ENCODE results near the gene PREX1.

PREX1 gene

DNA sequence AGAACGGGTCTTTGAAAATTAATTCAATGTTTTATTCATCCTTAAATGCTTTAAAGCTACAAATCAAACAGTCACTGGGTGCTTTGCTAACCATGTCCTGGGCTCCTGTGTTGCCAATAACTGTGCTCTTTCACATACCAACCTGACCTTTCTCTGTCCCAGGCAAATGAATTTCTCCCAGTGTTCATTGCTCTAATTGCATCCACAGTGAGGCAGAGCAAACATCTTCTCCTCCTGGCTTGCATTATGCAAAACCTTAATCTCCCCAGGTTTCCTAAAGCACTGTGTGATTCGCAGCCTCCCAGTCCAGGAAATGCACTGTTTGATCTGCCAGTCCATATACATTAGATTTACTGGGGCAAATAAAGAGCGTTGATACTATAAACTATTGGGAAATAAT lies 219.0 kb downstream of the PREX1 start:
- TF ChIP-seq, protein P1, sequence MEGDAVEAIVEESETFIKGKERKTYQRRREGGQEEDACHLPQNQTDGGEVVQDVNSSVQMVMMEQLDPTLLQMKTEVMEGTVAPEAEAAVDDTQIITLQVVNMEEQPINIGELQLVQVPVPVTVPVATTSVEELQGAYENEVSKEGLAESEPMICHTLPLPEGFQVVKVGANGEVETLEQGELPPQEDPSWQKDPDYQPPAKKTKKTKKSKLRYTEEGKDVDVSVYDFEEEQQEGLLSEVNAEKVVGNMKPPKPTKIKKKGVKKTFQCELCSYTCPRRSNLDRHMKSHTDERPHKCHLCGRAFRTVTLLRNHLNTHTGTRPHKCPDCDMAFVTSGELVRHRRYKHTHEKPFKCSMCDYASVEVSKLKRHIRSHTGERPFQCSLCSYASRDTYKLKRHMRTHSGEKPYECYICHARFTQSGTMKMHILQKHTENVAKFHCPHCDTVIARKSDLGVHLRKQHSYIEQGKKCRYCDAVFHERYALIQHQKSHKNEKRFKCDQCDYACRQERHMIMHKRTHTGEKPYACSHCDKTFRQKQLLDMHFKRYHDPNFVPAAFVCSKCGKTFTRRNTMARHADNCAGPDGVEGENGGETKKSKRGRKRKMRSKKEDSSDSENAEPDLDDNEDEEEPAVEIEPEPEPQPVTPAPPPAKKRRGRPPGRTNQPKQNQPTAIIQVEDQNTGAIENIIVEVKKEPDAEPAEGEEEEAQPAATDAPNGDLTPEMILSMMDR (IDR thresholded peaks at IDR 0.05; ENCODE audit: control insufficient read depth, extremely low read depth, insufficient read depth): no peak
- H3K4me3 ChIP-seq (ENCODE audit: low read depth, low read length): no peak overlapping the region
- no peak for DNase-seq (ENCODE audit: low read depth)

DNA sequence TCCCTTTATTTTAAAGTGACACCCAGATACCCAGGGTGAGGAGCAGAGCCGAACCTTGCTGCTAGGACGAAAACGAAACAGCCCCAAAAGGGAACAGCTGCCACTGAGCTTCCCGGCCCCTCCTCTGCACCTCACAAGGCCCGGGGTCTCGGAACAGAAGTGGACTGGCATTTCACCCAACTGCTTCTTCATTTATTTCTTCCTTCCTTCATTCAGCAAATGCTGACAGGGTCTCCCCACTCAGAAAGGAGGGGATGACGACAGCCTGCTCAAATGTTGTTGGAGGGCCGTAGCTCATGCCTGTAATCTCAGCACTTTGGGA lies 220.3 kb downstream of the PREX1 start:
- no peak overlapping the region for H3K4me3 ChIP-seq (ENCODE audit: low read depth, low read length)
- DNase-seq (ENCODE audit: low read depth): no peak
- TF ChIP-seq, protein P1 (IDR thresholded peaks at IDR 0.05; ENCODE audit: control insufficient read depth, extremely low read depth, insufficient read depth): no peak

DNA sequence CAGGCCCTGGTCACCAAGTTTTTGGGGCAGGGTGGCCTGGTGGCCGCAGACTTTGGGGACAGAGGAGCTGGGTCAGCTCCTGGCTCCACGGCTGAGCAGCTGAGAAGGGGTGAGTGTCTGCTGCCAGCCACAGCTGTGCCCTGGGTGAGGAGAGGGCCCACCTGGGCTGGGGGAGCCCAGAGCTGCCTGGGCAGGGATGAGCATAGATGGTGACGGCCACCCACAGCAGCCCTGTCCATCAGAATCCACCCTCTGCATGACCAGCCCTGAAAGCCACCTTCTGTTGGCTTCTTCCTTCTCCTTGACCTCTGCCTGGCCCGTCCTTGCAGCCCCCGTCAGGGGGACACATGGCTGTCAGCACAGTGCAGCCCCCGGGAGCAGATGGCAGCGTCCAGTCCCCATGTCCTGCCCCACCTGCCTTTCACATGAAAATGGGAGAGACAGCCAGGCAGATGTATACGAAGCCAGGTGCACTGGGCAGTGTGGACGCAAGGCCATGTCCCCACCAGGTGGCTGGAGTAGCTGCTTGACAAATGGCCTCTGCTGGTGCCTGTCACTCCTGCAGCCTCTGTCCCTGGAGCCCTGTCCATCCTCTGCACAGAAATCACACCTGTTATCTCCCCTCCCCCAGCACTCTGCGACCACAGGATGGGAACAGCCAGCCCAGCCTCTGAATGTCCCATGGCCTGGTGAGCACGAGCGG lies 220.8 kb downstream of the PREX1 start:
- no peak for DNase-seq (ENCODE audit: low read depth)
- TF ChIP-seq, protein P1 (IDR thresholded peaks at IDR 0.05; ENCODE audit: control insufficient read depth, extremely low read depth, insufficient read depth): no peak
- no peak overlapping the region for H3K4me3 ChIP-seq (ENCODE audit: low read depth, low read length)

DNA sequence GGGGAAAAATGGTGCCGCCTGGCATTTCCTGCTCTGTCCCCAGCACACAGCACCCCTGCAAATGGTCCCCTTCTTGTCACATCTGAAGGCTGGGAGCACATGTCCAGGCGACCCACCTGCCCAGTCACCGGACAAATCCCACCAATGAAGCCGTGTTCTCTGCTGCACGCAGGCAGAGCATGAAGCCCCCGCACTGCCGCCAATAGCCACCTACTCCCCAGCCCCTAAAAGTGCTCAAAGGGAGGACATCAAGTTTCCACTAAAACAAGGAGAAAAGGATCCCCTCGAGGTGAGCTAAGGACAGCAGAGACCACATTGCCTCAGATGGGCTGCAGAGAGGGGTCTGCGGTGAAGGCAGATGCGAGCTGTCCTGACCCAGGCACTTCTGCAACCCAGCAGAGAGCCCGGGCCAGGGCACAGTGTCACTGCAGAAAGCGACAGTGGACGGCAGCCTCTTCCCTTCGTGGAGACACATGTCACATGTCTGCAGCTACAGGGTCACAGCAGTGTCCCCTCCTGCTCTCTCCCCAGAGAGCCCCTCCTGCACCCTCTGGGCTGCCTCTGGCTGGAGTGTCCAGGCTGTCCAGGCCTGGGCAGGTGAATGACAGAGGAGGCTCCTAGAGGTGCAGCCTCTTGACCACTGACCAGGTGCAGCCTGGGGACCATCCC lies 221.5 kb downstream of the PREX1 start:
- no peak overlapping the region for H3K4me3 ChIP-seq (ENCODE audit: low read depth, low read length)
- TF ChIP-seq, protein P1 (IDR thresholded peaks at IDR 0.05; ENCODE audit: control insufficient read depth, extremely low read depth, insufficient read depth): no peak
- no peak for DNase-seq (ENCODE audit: low read depth)

DNA sequence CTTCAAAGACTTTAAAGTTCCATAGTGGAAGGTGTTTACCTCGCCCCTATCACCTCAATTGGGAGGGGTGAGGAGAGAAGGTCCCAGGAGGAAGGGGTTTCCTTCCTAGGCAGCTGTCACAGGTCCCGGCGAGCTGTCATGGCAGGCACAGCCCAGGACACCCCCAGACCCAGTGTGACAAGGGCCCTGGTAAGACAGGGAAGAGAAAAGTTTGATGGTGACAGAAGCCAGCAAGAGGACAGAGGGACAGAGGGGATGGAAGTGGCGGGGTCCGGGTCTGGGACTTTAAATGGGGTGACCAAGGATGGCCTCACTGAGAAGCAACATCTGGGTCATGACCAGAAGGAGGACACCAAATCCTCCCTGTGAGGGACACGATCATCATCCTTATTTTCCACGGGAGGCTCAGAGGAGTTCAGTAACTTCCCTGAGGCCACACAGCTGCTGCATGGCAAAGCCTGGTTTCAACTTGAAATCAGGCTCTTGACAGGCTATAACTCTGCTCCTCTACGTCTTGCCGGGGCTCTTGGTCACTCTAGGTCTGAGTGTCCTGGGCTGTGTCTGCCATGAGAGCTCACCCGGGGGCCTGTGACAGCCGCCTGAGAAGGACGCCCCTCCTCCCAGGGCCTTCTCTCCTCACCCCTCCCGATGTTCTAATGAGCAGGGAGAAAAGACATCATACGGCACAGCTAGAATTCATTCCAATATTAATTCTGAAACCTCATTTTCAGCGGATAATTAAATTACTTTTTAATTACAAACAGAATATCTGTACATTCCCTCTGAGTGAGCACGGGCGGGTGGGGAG lies 222.2 kb downstream of the PREX1 start:
- no peak overlapping the region for H3K4me3 ChIP-seq (ENCODE audit: low read depth, low read length)
- TF ChIP-seq, protein P1 (IDR thresholded peaks at IDR 0.05; ENCODE audit: control insufficient read depth, extremely low read depth, insufficient read depth): no peak
- DNase-seq (ENCODE audit: low read depth): no peak

DNA sequence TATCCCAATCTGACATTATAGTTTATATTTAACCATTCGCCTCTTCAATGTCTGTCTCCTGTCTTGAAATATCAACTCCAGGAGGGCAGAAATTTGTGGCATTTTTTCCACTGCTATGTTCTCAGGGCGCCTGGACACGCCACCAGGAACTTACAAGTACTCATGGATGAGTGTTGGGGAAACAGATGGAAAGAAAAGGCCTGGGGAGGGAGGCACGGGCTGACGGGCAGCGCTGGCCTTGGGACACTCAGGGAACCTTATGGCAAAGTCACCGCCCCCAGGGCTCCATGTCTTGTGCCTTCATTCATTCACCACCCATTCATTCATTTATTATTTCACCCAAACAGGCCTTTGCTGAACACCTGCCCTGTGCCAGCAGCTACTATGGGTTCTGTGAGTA lies 222.9 kb downstream of the PREX1 start:
- TF ChIP-seq, protein P1 (IDR thresholded peaks at IDR 0.05; ENCODE audit: control insufficient read depth, extremely low read depth, insufficient read depth): no peak
- no peak overlapping the region for H3K4me3 ChIP-seq (ENCODE audit: low read depth, low read length)
- no peak for DNase-seq (ENCODE audit: low read depth)

Measured in LNCaP clone FGC (cell line).